ENCODE data around the gene ADAMTS12. TPM values are rescaled to one million over a fixed set of nuclear protein-coding genes. Genes with fewer than 3 reads are reported as not detected.

The ADAMTS12 gene
- total and polyA plus RNA-seq, 7 experiments from 2014 or later: not detected

DNA sequence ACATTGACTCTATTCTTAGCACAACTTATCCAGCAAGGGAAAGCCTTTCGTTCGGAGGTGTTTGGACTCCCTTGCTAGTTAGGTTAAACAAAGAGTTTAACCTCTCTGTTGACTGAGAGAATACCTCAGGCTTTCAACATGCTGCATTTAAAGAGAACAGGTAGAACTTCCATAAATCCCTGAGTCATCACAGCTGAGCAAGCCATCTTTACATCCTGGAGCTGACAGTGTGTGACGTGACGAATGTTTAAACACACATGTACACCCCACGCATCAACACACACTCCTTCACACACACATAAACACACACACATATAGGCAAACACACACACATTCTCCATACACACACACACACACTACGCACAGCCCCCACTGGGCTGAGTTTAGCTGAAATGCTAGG is 152.8 kb downstream of the ADAMTS12 start:
- Histone ChIP-seq H3K27ac (ENCODE audit: low read depth, low read length) (no peak overlapping the region), H3K4me3 (ENCODE audit: low read length) (no peak overlapping the region), H3K4me1 (ENCODE audit: control insufficient read depth in 2 of 2, insufficient read depth in 2 of 2, low read length in 2 of 2) (no peaks in the 10 kb centered on the region), H3K27me3 (ENCODE audit: control insufficient read depth in 2 of 2, insufficient read depth in 2 of 2, low read length in 2 of 2) (no peaks in the 10 kb centered on the region), H3K9me3 (ENCODE audit: control insufficient read depth in 2 of 3, low read length in 3 of 3) (no peaks in the 10 kb centered on the region), H3K36me3 (ENCODE audit: control insufficient read depth in 2 of 3, insufficient read depth in 3 of 3, low read length in 3 of 3) (no peaks in the 10 kb centered on the region)
- peaks cover 0 to 2% (median 0%) of the 10 kb centered on the region in 11 donors for H3K9me3 Mint-ChIP-seq
- H3K27me3 Mint-ChIP-seq: peaks cover 0 to 4% (median 0%) of the 10 kb centered on the region in 5 donors
- ChIA-PET CTCF (no interaction called here), POLR2A (no interaction called here)
- no peak for ATAC-seq
- no peak overlapping the region for H3K4me3 Mint-ChIP-seq
- intact Hi-C loops (cut with micrococcal nuclease): loop anchor here in 1 of 2 donors (10.0 kb wide), 1 partner anchor 196 kb away; the partner anchor contains the start of gene RXFP3
- DNase-seq: no peak
- H3K27ac Mint-ChIP-seq: no peak overlapping the region
- no peaks in the 10 kb centered on the region for H3K4me1 Mint-ChIP-seq
- no peaks in the 10 kb centered on the region for H3K36me3 Mint-ChIP-seq

DNA sequence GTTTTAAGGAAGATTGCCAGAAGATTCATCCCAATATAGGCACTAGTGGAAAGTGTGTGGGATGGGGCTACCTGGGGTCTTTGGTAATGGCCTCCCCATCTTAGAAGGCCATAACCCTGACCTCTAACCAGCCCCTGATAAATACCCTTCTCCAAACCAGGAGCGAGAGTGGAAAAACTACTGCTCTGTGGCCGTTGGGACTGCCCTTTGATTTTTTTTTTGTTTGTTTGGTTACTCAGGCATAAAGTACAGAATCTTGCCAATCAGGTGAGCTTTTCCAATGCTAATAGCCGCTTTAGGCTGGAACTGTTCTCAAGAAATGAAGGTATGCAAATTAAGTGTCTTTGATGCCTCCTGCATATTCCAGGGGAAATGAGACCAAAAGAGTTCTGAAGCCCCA is 153.7 kb downstream of the ADAMTS12 start:
- Histone ChIP-seq H3K36me3 (ENCODE audit: control insufficient read depth in 2 of 3, insufficient read depth in 3 of 3, low read length in 3 of 3) (no peaks in the 10 kb centered on the region), H3K4me1 (ENCODE audit: control insufficient read depth in 2 of 2, insufficient read depth in 2 of 2, low read length in 2 of 2) (no peaks in the 10 kb centered on the region), H3K9me3 (ENCODE audit: control insufficient read depth in 2 of 3, low read length in 3 of 3) (no peaks in the 10 kb centered on the region), H3K27ac (ENCODE audit: low read depth, low read length) (no peak overlapping the region), H3K27me3 (ENCODE audit: control insufficient read depth in 2 of 2, insufficient read depth in 2 of 2, low read length in 2 of 2) (no peaks in the 10 kb centered on the region), H3K4me3 (ENCODE audit: low read length) (no peak overlapping the region)
- intact Hi-C loops (cut with micrococcal nuclease): loop anchor here in 1 of 2 donors (10.0 kb wide), 1 partner anchor 197 kb away; the partner anchor contains the start of gene RXFP3
- ATAC-seq (no peak), DNase-seq (no peak)
- H3K27me3 Mint-ChIP-seq: peaks cover 0 to 4% (median 0%) of the 10 kb centered on the region in 5 donors
- POLR2A ChIA-PET: no interaction called here
- H3K36me3 Mint-ChIP-seq: no peaks in the 10 kb centered on the region
- H3K4me1 Mint-ChIP-seq: no peaks in the 10 kb centered on the region
- CTCF ChIA-PET: no interaction called here
- H3K27ac Mint-ChIP-seq: no peak overlapping the region
- H3K9me3 Mint-ChIP-seq: peaks cover 0 to 2% (median 0%) of the 10 kb centered on the region in 11 donors
- no peak overlapping the region for H3K4me3 Mint-ChIP-seq

DNA sequence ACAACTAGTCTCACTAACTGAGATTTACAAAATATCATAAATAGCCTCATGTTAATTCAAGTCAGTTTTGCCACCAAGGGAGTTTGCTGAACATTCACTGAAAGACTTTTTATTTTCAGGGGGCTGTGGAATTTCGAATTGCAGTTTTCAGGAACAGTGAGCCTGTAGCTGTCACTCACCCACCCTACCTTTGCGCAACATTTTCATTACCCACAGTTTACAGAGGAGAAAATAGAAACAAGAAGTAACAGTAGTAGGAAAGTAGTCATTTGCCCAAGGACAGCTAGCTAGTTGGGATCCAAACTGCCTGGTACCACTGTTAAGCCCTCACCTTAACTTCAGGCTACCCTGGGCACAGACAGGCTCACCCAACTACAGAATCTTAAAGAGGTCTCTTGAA is 154.1 kb downstream of the ADAMTS12 start:
- Mint-ChIP-seq H3K27me3 (peaks cover 0 to 4% (median 0%) of the 10 kb centered on the region in 5 donors), H3K4me3 (no peak overlapping the region), H3K27ac (no peak overlapping the region), H3K36me3 (no peaks in the 10 kb centered on the region), H3K9me3 (peaks cover 0 to 2% (median 0%) of the 10 kb centered on the region in 11 donors), H3K4me1 (no peaks in the 10 kb centered on the region)
- intact Hi-C loops (cut with micrococcal nuclease): loop anchor here in 1 of 2 donors (10.0 kb wide), 1 partner anchor 197 kb away; the partner anchor contains the start of gene RXFP3
- CTCF ChIA-PET: no interaction called here
- no peaks in the 10 kb centered on the region for H3K27me3 ChIP-seq (ENCODE audit: control insufficient read depth in 2 of 2, insufficient read depth in 2 of 2, low read length in 2 of 2)
- H3K9me3 ChIP-seq (ENCODE audit: control insufficient read depth in 2 of 3, low read length in 3 of 3): no peaks in the 10 kb centered on the region
- no peak overlapping the region for H3K4me3 ChIP-seq (ENCODE audit: low read length)
- no peak overlapping the region for H3K27ac ChIP-seq (ENCODE audit: low read depth, low read length)
- no peaks in the 10 kb centered on the region for H3K4me1 ChIP-seq (ENCODE audit: control insufficient read depth in 2 of 2, insufficient read depth in 2 of 2, low read length in 2 of 2)
- POLR2A ChIA-PET: no interaction called here
- ATAC-seq (no peak), DNase-seq (no peak)
- no peaks in the 10 kb centered on the region for H3K36me3 ChIP-seq (ENCODE audit: control insufficient read depth in 2 of 3, insufficient read depth in 3 of 3, low read length in 3 of 3)

DNA sequence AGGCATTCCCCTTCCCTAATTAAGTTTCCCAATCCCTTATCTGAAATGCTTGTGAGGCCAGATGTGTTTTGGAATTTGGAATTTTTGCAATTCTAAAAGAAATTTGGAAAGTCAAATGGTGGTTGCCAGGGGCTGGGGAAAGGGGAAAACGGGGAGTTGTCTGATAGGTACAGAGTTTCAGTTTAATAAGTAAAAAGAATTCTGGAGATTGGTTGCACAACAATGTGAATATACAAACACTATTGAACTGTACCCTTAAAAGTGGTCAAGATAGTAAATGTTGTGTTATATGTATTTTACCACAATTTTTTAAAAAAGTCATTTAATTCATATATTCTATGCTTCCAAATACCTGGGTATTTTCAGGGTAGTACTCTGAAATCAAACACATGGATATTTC is 154.5 kb downstream of the ADAMTS12 start:
- Histone ChIP-seq H3K4me3 (ENCODE audit: low read length) (no peak overlapping the region), H3K9me3 (ENCODE audit: control insufficient read depth in 2 of 3, low read length in 3 of 3) (no peaks in the 10 kb centered on the region), H3K27ac (ENCODE audit: low read depth, low read length) (no peak overlapping the region), H3K36me3 (ENCODE audit: control insufficient read depth in 2 of 3, insufficient read depth in 3 of 3, low read length in 3 of 3) (no peaks in the 10 kb centered on the region), H3K4me1 (ENCODE audit: control insufficient read depth in 2 of 2, insufficient read depth in 2 of 2, low read length in 2 of 2) (no peaks in the 10 kb centered on the region), H3K27me3 (ENCODE audit: control insufficient read depth in 2 of 2, insufficient read depth in 2 of 2, low read length in 2 of 2) (peaks cover 0 to 3% of the 10 kb centered on the region in 2 donors)
- ChIA-PET CTCF (no interaction called here), POLR2A (no interaction called here)
- H3K9me3 Mint-ChIP-seq: peaks cover 0 to 2% (median 0%) of the 10 kb centered on the region in 11 donors
- intact Hi-C loops (cut with micrococcal nuclease): loop anchor here in 1 of 2 donors (10.0 kb wide), 1 partner anchor 198 kb away; the partner anchor contains the start of gene RXFP3
- ATAC-seq: no peak
- no peak for DNase-seq
- H3K27me3 Mint-ChIP-seq: peaks cover 0 to 4% (median 0%) of the 10 kb centered on the region in 5 donors
- H3K36me3 Mint-ChIP-seq: no peaks in the 10 kb centered on the region
- H3K4me3 Mint-ChIP-seq: no peak overlapping the region
- H3K27ac Mint-ChIP-seq: no peak overlapping the region
- no peaks in the 10 kb centered on the region for H3K4me1 Mint-ChIP-seq

DNA sequence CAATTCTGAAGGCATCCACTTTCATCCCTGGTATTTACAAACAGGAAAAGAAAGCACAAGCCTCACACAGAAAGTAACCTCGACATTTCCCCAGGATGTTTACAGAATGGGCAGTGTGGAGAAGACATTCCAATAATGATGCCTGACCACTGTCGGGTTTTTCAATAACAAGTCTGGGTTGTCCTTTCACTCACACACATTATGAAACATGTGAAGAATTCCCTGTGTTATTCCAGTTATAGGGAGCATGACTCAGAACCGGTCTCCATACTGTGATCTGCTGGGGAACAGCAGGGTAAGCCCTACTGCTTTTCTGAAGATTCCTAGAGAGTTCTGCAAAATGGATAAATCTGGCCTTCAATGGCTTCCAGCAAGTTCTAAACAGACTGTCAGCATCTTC is 155.3 kb downstream of the ADAMTS12 start:
- Mint-ChIP-seq H3K27me3 (peaks cover 0 to 8% (median 0%) of the 10 kb centered on the region in 5 donors), H3K4me3 (no peak overlapping the region), H3K4me1 (no peaks in the 10 kb centered on the region), H3K36me3 (no peaks in the 10 kb centered on the region), H3K9me3 (peaks cover 0 to 2% (median 0%) of the 10 kb centered on the region in 11 donors), H3K27ac (no peak overlapping the region)
- no peak for DNase-seq
- ChIA-PET POLR2A (no interaction called here), CTCF (no interaction called here)
- Histone ChIP-seq H3K27me3 (ENCODE audit: control insufficient read depth in 2 of 2, insufficient read depth in 2 of 2, low read length in 2 of 2) (peaks cover 0 to 4% of the 10 kb centered on the region in 2 donors), H3K9me3 (ENCODE audit: control insufficient read depth in 2 of 3, low read length in 3 of 3) (no peaks in the 10 kb centered on the region), H3K4me3 (ENCODE audit: low read length) (no peak overlapping the region), H3K27ac (ENCODE audit: low read depth, low read length) (no peak overlapping the region), H3K4me1 (ENCODE audit: control insufficient read depth in 2 of 2, insufficient read depth in 2 of 2, low read length in 2 of 2) (no peaks in the 10 kb centered on the region), H3K36me3 (ENCODE audit: control insufficient read depth in 2 of 3, insufficient read depth in 3 of 3, low read length in 3 of 3) (no peaks in the 10 kb centered on the region)
- ATAC-seq: no peak
- intact Hi-C loops (cut with micrococcal nuclease): loop anchor here in 1 of 2 donors (10.0 kb wide), 1 partner anchor 198 kb away; the partner anchor contains the start of gene RXFP3

DNA sequence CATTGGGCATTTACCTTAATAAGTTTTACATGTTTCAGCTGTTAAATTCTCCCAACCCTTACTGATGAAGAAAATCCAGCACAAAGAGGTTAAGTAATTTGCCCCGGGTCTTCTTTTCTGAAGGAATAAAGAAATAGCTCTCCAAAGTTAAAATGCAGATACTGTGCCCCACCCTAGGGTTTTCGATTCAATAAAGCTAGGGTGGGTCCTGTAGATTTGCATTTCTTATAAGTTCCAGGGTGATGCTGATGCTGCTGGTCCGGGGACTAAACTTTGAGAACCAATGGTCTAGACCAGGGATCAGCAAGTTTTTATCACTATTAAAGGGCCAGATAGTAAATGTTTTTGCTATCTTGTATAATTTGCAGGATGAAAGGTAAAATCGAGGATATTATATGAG is 156.7 kb downstream of the ADAMTS12 start:
- H3K4me3 Mint-ChIP-seq: no peak overlapping the region
- intact Hi-C loops (cut with micrococcal nuclease): loop anchor here in 1 of 2 donors (10.0 kb wide), 1 partner anchor 200 kb away; the partner anchor contains the start of gene RXFP3
- no peaks in the 10 kb centered on the region for H3K9me3 ChIP-seq (ENCODE audit: control insufficient read depth in 2 of 3, low read length in 3 of 3)
- H3K9me3 Mint-ChIP-seq: peaks cover 0 to 3% (median 0%) of the 10 kb centered on the region in 11 donors
- H3K27me3 Mint-ChIP-seq: peaks cover 0 to 14% (median 0%) of the 10 kb centered on the region in 5 donors
- ATAC-seq (no peak), DNase-seq (no peak)
- H3K27ac Mint-ChIP-seq: no peak overlapping the region
- H3K27ac ChIP-seq (ENCODE audit: low read depth, low read length): no peak overlapping the region
- H3K4me1 Mint-ChIP-seq: no peaks in the 10 kb centered on the region
- POLR2A ChIA-PET: no interaction called here
- peaks cover 0 to 4% of the 10 kb centered on the region in 2 donors for H3K27me3 ChIP-seq (ENCODE audit: control insufficient read depth in 2 of 2, insufficient read depth in 2 of 2, low read length in 2 of 2)
- CTCF ChIA-PET: no interaction called here
- H3K36me3 Mint-ChIP-seq: no peaks in the 10 kb centered on the region
- H3K4me1 ChIP-seq (ENCODE audit: control insufficient read depth in 2 of 2, insufficient read depth in 2 of 2, low read length in 2 of 2): no peaks in the 10 kb centered on the region
- no peaks in the 10 kb centered on the region for H3K36me3 ChIP-seq (ENCODE audit: control insufficient read depth in 2 of 3, insufficient read depth in 3 of 3, low read length in 3 of 3)
- H3K4me3 ChIP-seq (ENCODE audit: low read length): no peak overlapping the region

DNA sequence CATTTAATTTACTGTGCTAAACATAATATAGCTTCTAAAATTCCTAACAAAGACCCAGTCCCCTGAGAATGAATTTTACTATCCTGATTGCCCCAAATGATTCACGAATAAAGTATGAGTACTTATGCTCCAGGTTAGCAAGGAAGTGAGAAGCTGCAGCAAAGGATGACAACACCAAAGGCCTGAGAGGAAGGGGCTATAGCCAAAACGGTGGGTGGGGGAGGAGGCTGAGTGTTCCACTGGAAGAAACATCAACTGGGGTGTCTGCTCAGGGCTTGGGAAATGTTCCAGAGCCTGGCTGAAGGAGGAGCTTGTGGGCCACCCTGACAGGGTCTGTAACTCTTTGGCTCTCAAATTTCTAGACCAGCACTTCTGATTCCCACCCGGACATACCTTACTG is 157.3 kb downstream of the ADAMTS12 start:
- H3K9me3 ChIP-seq (ENCODE audit: control insufficient read depth in 2 of 3, low read length in 3 of 3): no peaks in the 10 kb centered on the region
- H3K27ac ChIP-seq (ENCODE audit: low read depth, low read length): no peak overlapping the region
- Mint-ChIP-seq H3K27me3 (peaks cover 0 to 14% (median 0%) of the 10 kb centered on the region in 5 donors), H3K36me3 (no peaks in the 10 kb centered on the region), H3K4me1 (no peaks in the 10 kb centered on the region), H3K27ac (no peak overlapping the region), H3K4me3 (no peak overlapping the region), H3K9me3 (peaks cover 0 to 2% (median 0%) of the 10 kb centered on the region in 11 donors)
- H3K36me3 ChIP-seq (ENCODE audit: control insufficient read depth in 2 of 3, insufficient read depth in 3 of 3, low read length in 3 of 3): no peaks in the 10 kb centered on the region
- ChIA-PET POLR2A (no interaction called here), CTCF (no interaction called here)
- peaks cover 0 to 4% of the 10 kb centered on the region in 2 donors for H3K27me3 ChIP-seq (ENCODE audit: control insufficient read depth in 2 of 2, insufficient read depth in 2 of 2, low read length in 2 of 2)
- ATAC-seq (no peak), DNase-seq (no peak)
- no peak overlapping the region for H3K4me3 ChIP-seq (ENCODE audit: low read length)
- intact Hi-C loops (cut with micrococcal nuclease): loop anchor here in 1 of 2 donors (10.0 kb wide), 1 partner anchor 200 kb away; the partner anchor contains the start of gene RXFP3
- H3K4me1 ChIP-seq (ENCODE audit: control insufficient read depth in 2 of 2, insufficient read depth in 2 of 2, low read length in 2 of 2): no peaks in the 10 kb centered on the region
